ENCODE data around the gene CATSPERB. TPM values are rescaled to one million over a fixed set of nuclear protein-coding genes. Genes with fewer than 3 reads are reported as not detected.

Gene CATSPERB
- total and polyA plus RNA-seq, 9 of the 15 experiments (the other 6 are each of a cell fraction or from before 2014, with no cell fraction given), result 0.05 to 1.4 (median 0.89) TPM

DNA sequence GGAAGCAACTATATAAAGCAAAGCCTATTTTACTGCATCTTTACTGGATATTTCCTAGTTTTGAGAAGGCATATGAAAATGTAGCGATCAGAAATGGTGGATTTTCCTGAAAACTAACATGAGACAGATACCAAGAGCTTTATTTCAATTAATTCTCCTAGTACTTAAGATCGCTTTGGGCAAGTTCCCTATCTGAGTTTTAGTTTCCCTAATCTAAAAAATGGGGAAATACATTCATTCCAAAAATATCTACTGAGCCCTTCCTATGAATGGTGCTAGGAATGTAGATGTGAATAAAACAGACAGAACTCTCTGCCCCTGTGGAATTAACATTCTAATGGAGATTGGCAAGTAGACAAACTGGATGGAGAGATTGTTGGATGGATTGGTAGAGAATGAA lies 8.4 kb downstream of the CATSPERB start (continued):
- TF ChIP-seq ZNF174 (CRISPR knock-in tag; IDR thresholded peaks at IDR 0.05), result no peak
- TF ChIP-seq SP1 (CRISPR knock-in tag; IDR thresholded peaks at IDR 0.05), result no peak

DNA sequence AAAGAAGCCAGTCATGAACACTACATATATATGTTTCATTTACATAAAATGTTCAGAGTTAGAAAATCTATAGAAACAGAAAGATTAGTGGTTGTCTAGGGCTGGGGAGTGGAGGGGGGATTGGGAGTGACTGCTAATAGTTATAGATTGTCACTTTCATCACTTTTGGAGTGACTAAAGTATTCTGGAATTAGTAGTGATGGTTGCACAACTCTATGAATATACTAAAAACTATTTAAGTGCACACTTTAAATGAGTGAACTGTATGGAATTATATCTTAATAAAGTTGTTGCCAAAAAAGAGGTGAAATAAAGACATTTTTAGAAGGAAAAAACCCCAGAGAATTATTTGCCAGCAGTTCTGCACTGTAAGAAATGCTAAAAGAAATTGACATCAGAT lies 9.5 kb downstream of the CATSPERB start:
- FAIRE-seq (no peak), DNase-seq (ENCODE audit: extremely low read depth in 1 of 4, low spot score in 3 of 4) (no peak), ATAC-seq (no peak)
- H4K20me1 ChIP-seq (replicated peaks; ENCODE audit: control insufficient read depth, insufficient read depth, low read length), result no peaks in the 10 kb centered on the region
- H3K36me3 ChIP-seq (ENCODE audit: control insufficient read depth, insufficient read depth, low read length), result no peaks in the 10 kb centered on the region
- no peak overlapping the region for H3K9ac ChIP-seq (ENCODE audit: insufficient read depth in 1 of 2, low read depth in 2 of 2, low read length in 2 of 2)
- intact Hi-C loops (cut with micrococcal nuclease) (no loop called here), in situ Hi-C loops (cut with MboI) (no loop called here)
- no peak overlapping the region for H3K4me2 ChIP-seq (ENCODE audit: insufficient read depth, low read length)
- ChIA-PET CTCF (ENCODE audit: low intra/inter-chr PET ratio) (no interaction called here), POLR2A (no interaction called here)
- TF ChIP-seq ZNF445 (CRISPR knock-in tag; IDR thresholded peaks at IDR 0.05; ENCODE audit: low read depth), result no peak
- no peak for TF ChIP-seq SMC3 (conservative IDR thresholded peaks at IDR 0.05; ENCODE audit: insufficient read depth, low read depth, low read length)
- no peak for TF ChIP-seq SIX5 (IDR thresholded peaks at IDR 0.05; ENCODE audit: borderline replicate concordance in 1 of 2, insufficient read depth in 1 of 2, low read depth in 1 of 2, low read length in 2 of 2)
- no peak for TF ChIP-seq U2AF1 (optimal IDR thresholded peaks at IDR 0.05; ENCODE audit: low read depth, low read length)
- no peak for TF ChIP-seq MAZ (CRISPR knock-in tag; conservative IDR thresholded peaks at IDR 0.05 in 1 of 2, IDR thresholded peaks at IDR 0.05 in 1 of 2)
- no peak for TF ChIP-seq NFE2L1 (tag; IDR thresholded peaks at IDR 0.05; ENCODE audit: borderline replicate concordance, low read depth)
- no peak for TF ChIP-seq POLR2B (IDR thresholded peaks at IDR 0.05; ENCODE audit: low read depth, partially characterized antibody)
- no peak for TF ChIP-seq ASH1L (IDR thresholded peaks at IDR 0.05; ENCODE audit: borderline replicate concordance, low read depth, partially characterized antibody)
- no peak for TF ChIP-seq ZNF583 (CRISPR knock-in tag; IDR thresholded peaks at IDR 0.05)
- no peak overlapping the region for H3K27ac ChIP-seq (ENCODE audit: extremely low read depth, low read depth, low read length)
- H3K9me3 ChIP-seq (replicated peaks; ENCODE audit: control insufficient read depth, insufficient read depth, low read depth, low read length), result no peaks in the 10 kb centered on the region
- no peaks in the 10 kb centered on the region for H3K27me3 ChIP-seq (ENCODE audit: control insufficient read depth in 2 of 2, insufficient read depth in 2 of 2, low read length in 2 of 2)
- no peak overlapping the region for H2AFZ ChIP-seq (ENCODE audit: low read depth, low read length)
- H3K9me1 ChIP-seq (ENCODE audit: control insufficient read depth, insufficient read depth, low read length), result no peaks in the 10 kb centered on the region
- no peak overlapping the region for H3K4me3 ChIP-seq
- H3K4me1 ChIP-seq (replicated peaks in 1 of 2; ENCODE audit: control insufficient read depth in 2 of 2, insufficient read depth in 2 of 2, low read length in 2 of 2), result no peaks in the 10 kb centered on the region
- no TSS peak for BruUV-seq (replicated peaks)
- no peaks in the 10 kb centered on the region for H3K79me2 ChIP-seq (ENCODE audit: control insufficient read depth, insufficient read depth, low read length)
